ENCODE results near the gene DPEP2NB. TPM values are rescaled to one million over a fixed set of nuclear protein-coding genes. Genes with fewer than 3 reads are reported as not detected.
A peak's percentile ranks its signal among the peaks of the same experiment; 100 is the strongest.

The DPEP2NB gene
- total and polyA plus RNA-seq, 2 donors (not counting 1 experiment from before 2014, with no cell fraction given) = not detected

- peak overlapping the region; percentile 66 for H3K4me2 ChIP-seq (ENCODE audit: extremely low read depth, insufficient read depth, low read length)
- H3K27ac ChIP-seq (ENCODE audit: insufficient read depth, low read length) = no peak overlapping the region
- H3K4me3 ChIP-seq (replicated peaks in 1 of 4; ENCODE audit: control extremely low read depth in 1 of 4, insufficient read depth in 1 of 4, low read depth in 3 of 4, low read length in 4 of 4) = peak overlapping the region in 1 of 4 experiments; percentile 41
- no peaks in the 10 kb centered on the region for H3K27me3 ChIP-seq (ENCODE audit: control insufficient read depth, insufficient read depth, low read length)
- peak overlapping the region; percentile 26 for H3K9ac ChIP-seq (ENCODE audit: insufficient read depth, low read length)
- H2AFZ ChIP-seq (ENCODE audit: low read length) = peak overlapping the region; percentile 80
- H3K36me3 ChIP-seq (ENCODE audit: control insufficient read depth, insufficient read depth, low read length) = no peaks in the 10 kb centered on the region
- H3K9me3 ChIP-seq (ENCODE audit: control insufficient read depth, insufficient read depth, low read depth, low read length) = no peaks in the 10 kb centered on the region
- H3K79me2 ChIP-seq (ENCODE audit: control insufficient read depth, insufficient read depth, low read length) = no peaks in the 10 kb centered on the region
- DNase-seq (ENCODE audit: low read depth in 2 of 2) = peak; percentile 50 to 60
- no peaks in the 10 kb centered on the region for H4K20me1 ChIP-seq (ENCODE audit: control insufficient read depth, extremely low read depth, insufficient read depth, low read length)
- peaks cover 2% of the 10 kb centered on the region for H3K4me1 ChIP-seq (ENCODE audit: control insufficient read depth, extremely low read depth, insufficient read depth, low read length)
- no peak for TF ChIP-seq EZH2 (IDR thresholded peaks at IDR 0.05; ENCODE audit: low read length, missing control alignments)
- TF ChIP-seq, protein P1, sequence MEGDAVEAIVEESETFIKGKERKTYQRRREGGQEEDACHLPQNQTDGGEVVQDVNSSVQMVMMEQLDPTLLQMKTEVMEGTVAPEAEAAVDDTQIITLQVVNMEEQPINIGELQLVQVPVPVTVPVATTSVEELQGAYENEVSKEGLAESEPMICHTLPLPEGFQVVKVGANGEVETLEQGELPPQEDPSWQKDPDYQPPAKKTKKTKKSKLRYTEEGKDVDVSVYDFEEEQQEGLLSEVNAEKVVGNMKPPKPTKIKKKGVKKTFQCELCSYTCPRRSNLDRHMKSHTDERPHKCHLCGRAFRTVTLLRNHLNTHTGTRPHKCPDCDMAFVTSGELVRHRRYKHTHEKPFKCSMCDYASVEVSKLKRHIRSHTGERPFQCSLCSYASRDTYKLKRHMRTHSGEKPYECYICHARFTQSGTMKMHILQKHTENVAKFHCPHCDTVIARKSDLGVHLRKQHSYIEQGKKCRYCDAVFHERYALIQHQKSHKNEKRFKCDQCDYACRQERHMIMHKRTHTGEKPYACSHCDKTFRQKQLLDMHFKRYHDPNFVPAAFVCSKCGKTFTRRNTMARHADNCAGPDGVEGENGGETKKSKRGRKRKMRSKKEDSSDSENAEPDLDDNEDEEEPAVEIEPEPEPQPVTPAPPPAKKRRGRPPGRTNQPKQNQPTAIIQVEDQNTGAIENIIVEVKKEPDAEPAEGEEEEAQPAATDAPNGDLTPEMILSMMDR (conservative IDR thresholded peaks at IDR 0.05 in 1 of 2, IDR thresholded peaks at IDR 0.05 in 1 of 2; ENCODE audit: low read depth in 1 of 2, low read length in 2 of 2) = peak; percentile 70 to 73
Measured at GRCh38 chr16:67993207-67994039, 22.3 kb downstream of the DPEP2NB start.

DNA sequence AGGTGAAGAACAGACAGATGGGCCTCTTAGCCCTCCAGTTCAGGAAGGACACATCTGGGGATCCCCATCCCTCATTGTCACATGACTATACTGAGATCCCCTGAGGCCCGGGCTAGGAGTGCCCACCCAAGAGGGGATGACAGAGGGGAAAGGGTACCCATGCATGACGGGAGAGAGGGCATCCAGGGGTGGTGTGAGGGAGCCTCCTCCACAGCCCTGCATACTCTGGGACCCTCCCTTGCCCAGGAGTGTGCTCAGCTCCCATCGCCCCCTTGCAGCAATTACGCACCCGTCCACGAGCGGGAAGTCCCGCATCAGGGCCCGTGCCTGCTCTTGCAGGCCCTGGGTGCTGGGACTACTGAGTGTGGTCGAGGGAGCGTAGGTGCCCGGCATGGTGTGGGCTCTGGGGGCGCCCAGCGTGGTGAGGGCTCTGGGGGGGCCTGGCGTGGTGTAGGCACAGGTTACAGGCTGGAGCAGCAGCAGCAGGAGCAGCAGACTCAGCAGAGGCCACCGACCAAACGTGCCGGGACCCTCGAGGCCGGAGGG is 23.0 kb downstream of the DPEP2NB start:
- no peak overlapping the region for H3K9ac ChIP-seq (ENCODE audit: insufficient read depth, low read length)
- no peaks in the 10 kb centered on the region for H4K20me1 ChIP-seq (ENCODE audit: control insufficient read depth, extremely low read depth, insufficient read depth, low read length)
- DNase-seq (ENCODE audit: low read depth in 2 of 2) = no peak
- no peak overlapping the region for H3K4me3 ChIP-seq (replicated peaks in 1 of 4; ENCODE audit: control extremely low read depth in 1 of 4, insufficient read depth in 1 of 4, low read depth in 3 of 4, low read length in 4 of 4)
- H2AFZ ChIP-seq (ENCODE audit: low read length) = no peak overlapping the region
- no peak for TF ChIP-seq EZH2 (IDR thresholded peaks at IDR 0.05; ENCODE audit: low read length, missing control alignments)
- TF ChIP-seq, protein P1 (conservative IDR thresholded peaks at IDR 0.05 in 1 of 2, IDR thresholded peaks at IDR 0.05 in 1 of 2; ENCODE audit: low read depth in 1 of 2, low read length in 2 of 2) = no peak
- H3K27ac ChIP-seq (ENCODE audit: insufficient read depth, low read length) = no peak overlapping the region
- H3K9me3 ChIP-seq (ENCODE audit: control insufficient read depth, insufficient read depth, low read depth, low read length) = no peaks in the 10 kb centered on the region
- H3K79me2 ChIP-seq (ENCODE audit: control insufficient read depth, insufficient read depth, low read length) = no peaks in the 10 kb centered on the region
- no peaks in the 10 kb centered on the region for H3K36me3 ChIP-seq (ENCODE audit: control insufficient read depth, insufficient read depth, low read length)
- no peaks in the 10 kb centered on the region for H3K27me3 ChIP-seq (ENCODE audit: control insufficient read depth, insufficient read depth, low read length)
- H3K4me1 ChIP-seq (ENCODE audit: control insufficient read depth, extremely low read depth, insufficient read depth, low read length) = peaks cover 3% of the 10 kb centered on the region
- H3K4me2 ChIP-seq (ENCODE audit: extremely low read depth, insufficient read depth, low read length) = no peak overlapping the region

DNA sequence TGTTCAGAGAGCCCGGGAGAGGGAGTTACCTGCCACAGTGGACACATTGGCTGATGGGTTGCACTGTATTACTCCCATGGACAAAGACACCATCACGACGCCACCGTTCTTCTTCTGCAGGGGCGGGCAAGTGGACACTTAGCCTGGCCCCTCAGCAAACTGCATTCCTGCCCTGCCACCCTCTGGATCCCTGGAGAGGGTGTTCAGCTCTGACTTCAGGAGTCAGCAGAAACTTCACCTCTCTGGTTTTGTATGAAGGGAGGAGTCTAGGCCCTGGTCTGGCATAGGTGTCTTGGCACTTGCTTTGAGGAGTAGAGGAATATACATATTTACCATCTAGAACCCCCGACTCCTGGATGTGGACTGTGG is 25.7 kb downstream of the DPEP2NB start:
- peaks cover 4% of the 10 kb centered on the region for H3K4me1 ChIP-seq (ENCODE audit: control insufficient read depth, extremely low read depth, insufficient read depth, low read length)
- no peak for TF ChIP-seq EZH2 (IDR thresholded peaks at IDR 0.05; ENCODE audit: low read length, missing control alignments)
- TF ChIP-seq, protein P1 (conservative IDR thresholded peaks at IDR 0.05 in 1 of 2, IDR thresholded peaks at IDR 0.05 in 1 of 2; ENCODE audit: low read depth in 1 of 2, low read length in 2 of 2) = no peak
- no peaks in the 10 kb centered on the region for H3K36me3 ChIP-seq (ENCODE audit: control insufficient read depth, insufficient read depth, low read length)
- DNase-seq (ENCODE audit: low read depth in 2 of 2) = no peak
- no peak overlapping the region for H2AFZ ChIP-seq (ENCODE audit: low read length)
- H3K9me3 ChIP-seq (ENCODE audit: control insufficient read depth, insufficient read depth, low read depth, low read length) = no peaks in the 10 kb centered on the region
- H3K79me2 ChIP-seq (ENCODE audit: control insufficient read depth, insufficient read depth, low read length) = no peaks in the 10 kb centered on the region
- no peak overlapping the region for H3K9ac ChIP-seq (ENCODE audit: insufficient read depth, low read length)
- H4K20me1 ChIP-seq (ENCODE audit: control insufficient read depth, extremely low read depth, insufficient read depth, low read length) = no peaks in the 10 kb centered on the region
- no peak overlapping the region for H3K4me2 ChIP-seq (ENCODE audit: extremely low read depth, insufficient read depth, low read length)
- H3K27me3 ChIP-seq (ENCODE audit: control insufficient read depth, insufficient read depth, low read length) = no peaks in the 10 kb centered on the region
- H3K4me3 ChIP-seq (replicated peaks in 1 of 4; ENCODE audit: control extremely low read depth in 1 of 4, insufficient read depth in 1 of 4, low read depth in 3 of 4, low read length in 4 of 4) = no peak overlapping the region
- no peak overlapping the region for H3K27ac ChIP-seq (ENCODE audit: insufficient read depth, low read length)
